ENCODE data around the gene GATC. TPM values are rescaled to one million over a fixed set of nuclear protein-coding genes. Genes with fewer than 3 reads are reported as not detected.

GATC gene
- polyA plus RNA-seq, 4 donors, result 13.8 to 33.6 (median 18.2) TPM

- Histone ChIP-seq H3K9me3 (ENCODE audit: control insufficient read depth in 2 of 2, insufficient read depth in 1 of 2, low read depth in 1 of 2, low read length in 1 of 2) (no peaks in the 10 kb centered on the region), H3K27ac (ENCODE audit: low read depth in 1 of 3, low read length in 2 of 3) (peak overlapping the region in 2 of 3 donors; percentile 46 to 60), H3K27me3 (ENCODE audit: control insufficient read depth in 3 of 3, insufficient read depth in 3 of 3, low read length in 3 of 3) (no peaks in the 10 kb centered on the region), H3K4me1 (ENCODE audit: control insufficient read depth in 3 of 3, insufficient read depth in 2 of 3, low read depth in 1 of 3, low read length in 2 of 3) (peaks cover 0 to 14% (median 0%) of the 10 kb centered on the region in 3 donors), H3K4me3 (ENCODE audit: low read depth in 1 of 3, low read length in 3 of 3) (peak overlapping the region; percentile 54 to 95 (median 88)), H3K36me3 (ENCODE audit: control insufficient read depth in 3 of 3, insufficient read depth in 2 of 3, low read depth in 1 of 3, low read length in 3 of 3) (peaks cover 0 to 13% (median 1%) of the 10 kb centered on the region in 3 donors)
- 21 to 32% (median 27%) methylated on average over 17 of the region's 17 CpGs for WGBS, 3 donors
- FAIRE-seq (no peak), DNase-seq (no peak)
These were observed 49.0 kb downstream of the GATC start for GRCh38 chr12:120495186-120495730.

- Histone ChIP-seq H3K27me3 (ENCODE audit: control insufficient read depth in 3 of 3, insufficient read depth in 3 of 3, low read length in 3 of 3) (no peaks in the 10 kb centered on the region), H3K4me3 (ENCODE audit: low read depth in 1 of 3, low read length in 3 of 3) (peak within 1 kb of the TSS; percentile 88 to 99 (median 95)), H3K27ac (ENCODE audit: low read depth in 1 of 3, low read length in 2 of 3) (peak within 1 kb of the TSS; percentile 78 to 89 (median 79)), H3K4me1 (ENCODE audit: control insufficient read depth in 3 of 3, insufficient read depth in 2 of 3, low read depth in 1 of 3, low read length in 2 of 3) (peaks cover 0 to 14% (median 0%) of the 10 kb centered on the region in 3 donors), H3K9me3 (ENCODE audit: control insufficient read depth in 2 of 2, insufficient read depth in 1 of 2, low read depth in 1 of 2, low read length in 1 of 2) (no peaks in the 10 kb centered on the region), H3K36me3 (ENCODE audit: control insufficient read depth in 3 of 3, insufficient read depth in 2 of 3, low read depth in 1 of 3, low read length in 3 of 3) (peaks cover 0 to 9% (median 1%) of the 10 kb centered on the region in 3 donors)
- DNase-seq (peak; percentile 94 to 99), FAIRE-seq (no peak)
- 0 to 1% (median 1%) methylated on average over 45 to 53 of the region's 53 CpGs for WGBS, 3 donors
These were observed 49.6 kb downstream of the GATC start, which contains the start of gene DYNLL1 for GRCh38 chr12:120495731-120496412. Gene DYNLL1 (plus strand): TSS chr12:120496113. CDS start chr12:120496422, 309 bp downstream.

GRCh38 chr12:120496413-120497340, 50.4 kb downstream of the GATC start:
- peak overlapping the region in 2 of 3 donors; percentile 79 to 89 for H3K27ac ChIP-seq (ENCODE audit: low read depth in 1 of 3, low read length in 2 of 3)
- no peaks in the 10 kb centered on the region for H3K9me3 ChIP-seq (ENCODE audit: control insufficient read depth in 2 of 2, insufficient read depth in 1 of 2, low read depth in 1 of 2, low read length in 1 of 2)
- H3K4me3 ChIP-seq (ENCODE audit: low read depth in 1 of 3, low read length in 3 of 3), result peak overlapping the region; percentile 88 to 99 (median 95)
- 1 to 2% (median 1%) methylated on average over 45 to 47 of the region's 47 CpGs for WGBS, 3 donors
- DNase-seq (peak; percentile 51 to 53), FAIRE-seq (no peak)
- peaks cover 0 to 14% (median 0%) of the 10 kb centered on the region in 3 donors for H3K4me1 ChIP-seq (ENCODE audit: control insufficient read depth in 3 of 3, insufficient read depth in 2 of 3, low read depth in 1 of 3, low read length in 2 of 3)
- no peaks in the 10 kb centered on the region for H3K27me3 ChIP-seq (ENCODE audit: control insufficient read depth in 3 of 3, insufficient read depth in 3 of 3, low read length in 3 of 3)
- H3K36me3 ChIP-seq (ENCODE audit: control insufficient read depth in 3 of 3, insufficient read depth in 2 of 3, low read depth in 1 of 3, low read length in 3 of 3), result peaks cover under 1 to 9% (median 1%) of the 10 kb centered on the region in 3 donors

- Histone ChIP-seq H3K27ac (ENCODE audit: low read depth in 1 of 3, low read length in 2 of 3) (no peak overlapping the region), H3K4me1 (ENCODE audit: control insufficient read depth in 3 of 3, insufficient read depth in 2 of 3, low read depth in 1 of 3, low read length in 2 of 3) (peaks cover 0 to 14% (median 0%) of the 10 kb centered on the region in 3 donors), H3K36me3 (ENCODE audit: control insufficient read depth in 3 of 3, insufficient read depth in 2 of 3, low read depth in 1 of 3, low read length in 3 of 3) (peaks cover 1 to 13% (median 2%) of the 10 kb centered on the region in 3 donors), H3K4me3 (ENCODE audit: low read depth in 1 of 3, low read length in 3 of 3) (peak overlapping the region in 2 of 3 donors; percentile 88 to 95), H3K9me3 (ENCODE audit: control insufficient read depth in 2 of 2, insufficient read depth in 1 of 2, low read depth in 1 of 2, low read length in 1 of 2) (no peaks in the 10 kb centered on the region), H3K27me3 (ENCODE audit: control insufficient read depth in 3 of 3, insufficient read depth in 3 of 3, low read length in 3 of 3) (no peaks in the 10 kb centered on the region)
- DNase-seq (peak in 1 of 2 donors; percentile 45), FAIRE-seq (no peak)
- WGBS, 3 donors, result 11 to 20% (median 20%) methylated on average over 9 of the region's 9 CpGs
These were observed 51.4 kb downstream of the GATC start for GRCh38 chr12:120497524-120498150.

- Histone ChIP-seq H3K36me3 (ENCODE audit: control insufficient read depth in 3 of 3, insufficient read depth in 2 of 3, low read depth in 1 of 3, low read length in 3 of 3) (peaks cover 4 to 18% (median 4%) of the 10 kb centered on the region in 3 donors), H3K27me3 (ENCODE audit: control insufficient read depth in 3 of 3, insufficient read depth in 3 of 3, low read length in 3 of 3) (no peaks in the 10 kb centered on the region), H3K9me3 (ENCODE audit: control insufficient read depth in 2 of 2, insufficient read depth in 1 of 2, low read depth in 1 of 2, low read length in 1 of 2) (no peaks in the 10 kb centered on the region), H3K27ac (ENCODE audit: low read depth in 1 of 3, low read length in 2 of 3) (no peak overlapping the region), H3K4me1 (ENCODE audit: control insufficient read depth in 3 of 3, insufficient read depth in 2 of 3, low read depth in 1 of 3, low read length in 2 of 3) (peaks cover 0 to 14% (median 0%) of the 10 kb centered on the region in 3 donors), H3K4me3 (ENCODE audit: low read depth in 1 of 3, low read length in 3 of 3) (no peak overlapping the region)
- no peak for DNase-seq
- FAIRE-seq, result no peak
- WGBS, 3 donors, result 80 to 88% (median 83%) methylated on average over 3 of the region's 3 CpGs
These were observed 52.7 kb downstream of the GATC start for GRCh38 chr12:120498870-120499515.

GRCh38 chr12:120500581-120500980, 54.3 kb downstream of the GATC start:
- peaks cover 4 to 24% (median 9%) of the 10 kb centered on the region in 3 donors for H3K36me3 ChIP-seq (ENCODE audit: control insufficient read depth in 3 of 3, insufficient read depth in 2 of 3, low read depth in 1 of 3, low read length in 3 of 3)
- no peak overlapping the region for H3K4me3 ChIP-seq (ENCODE audit: low read depth in 1 of 3, low read length in 3 of 3)
- H3K4me1 ChIP-seq (ENCODE audit: control insufficient read depth in 3 of 3, insufficient read depth in 2 of 3, low read depth in 1 of 3, low read length in 2 of 3), result peaks cover 0 to 5% (median 0%) of the 10 kb centered on the region in 3 donors
- H3K27me3 ChIP-seq (ENCODE audit: control insufficient read depth in 3 of 3, insufficient read depth in 3 of 3, low read length in 3 of 3), result no peaks in the 10 kb centered on the region
- H3K9me3 ChIP-seq (ENCODE audit: control insufficient read depth in 2 of 2, insufficient read depth in 1 of 2, low read depth in 1 of 2, low read length in 1 of 2), result no peaks in the 10 kb centered on the region
- FAIRE-seq, result no peak
- no peak for DNase-seq
- no peak overlapping the region for H3K27ac ChIP-seq (ENCODE audit: low read depth in 1 of 3, low read length in 2 of 3)
- 70 to 79% (median 72%) methylated on average over 1 of the region's 1 CpG for WGBS, 3 donors

- Histone ChIP-seq H3K36me3 (ENCODE audit: control insufficient read depth in 3 of 3, insufficient read depth in 2 of 3, low read depth in 1 of 3, low read length in 3 of 3) (peaks cover 4 to 43% (median 11%) of the 10 kb centered on the region in 3 donors), H3K27me3 (ENCODE audit: control insufficient read depth in 3 of 3, insufficient read depth in 3 of 3, low read length in 3 of 3) (no peaks in the 10 kb centered on the region), H3K9me3 (ENCODE audit: control insufficient read depth in 2 of 2, insufficient read depth in 1 of 2, low read depth in 1 of 2, low read length in 1 of 2) (no peaks in the 10 kb centered on the region), H3K4me1 (ENCODE audit: control insufficient read depth in 3 of 3, insufficient read depth in 2 of 3, low read depth in 1 of 3, low read length in 2 of 3) (no peaks in the 10 kb centered on the region), H3K27ac (ENCODE audit: low read depth in 1 of 3, low read length in 2 of 3) (no peak overlapping the region), H3K4me3 (ENCODE audit: low read depth in 1 of 3, low read length in 3 of 3) (no peak overlapping the region)
- no peak for DNase-seq
- WGBS, 3 donors, result 81 to 89% (median 85%) methylated on average over 4 of the region's 4 CpGs
- FAIRE-seq, result no peak
These were observed 58.3 kb downstream of the GATC start for GRCh38 chr12:120504587-120504986.
